ENCODE results near the gene SNAPC5. TPM values are rescaled to one million over a fixed set of nuclear protein-coding genes. Genes with fewer than 3 reads are reported as not detected.

Gene SNAPC5
- total and polyA plus RNA-seq, 10 of the 15 experiments (the other 5 are each of a cell fraction or from before 2014, with no cell fraction given), result 14.4 to 53.5 (median 36.9) TPM

GRCh38 chr15:66482539-66482938 lies 15.0 kb downstream of the SNAPC5 start:
- Histone ChIP-seq H3K36me3 (ENCODE audit: control insufficient read depth in 2 of 2, insufficient read depth in 2 of 2, low read length in 1 of 2) (peaks cover 25% of the 10 kb centered on the region in 2 experiments), H3K9me3 (replicated peaks; ENCODE audit: control insufficient read depth, insufficient read depth, low read length) (no peaks in the 10 kb centered on the region), H3K27me3 (replicated peaks in 1 of 2; ENCODE audit: control insufficient read depth in 2 of 2, insufficient read depth in 2 of 2, low read length in 1 of 2) (no peaks in the 10 kb centered on the region), H3K9ac (ENCODE audit: control insufficient read depth, insufficient read depth, low read length) (no peak overlapping the region), H3K4me2 (ENCODE audit: control insufficient read depth, insufficient read depth) (no peak overlapping the region), H3K79me2 (ENCODE audit: control insufficient read depth, insufficient read depth, low read length) (no peaks in the 10 kb centered on the region; the same call in 1 of the 2 replicates), H2AFZ (ENCODE audit: control insufficient read depth, low read depth, low read length) (no peak overlapping the region), H3K4me3 (no peak overlapping the region), H3K4me1 (ENCODE audit: control insufficient read depth, insufficient read depth, low read length) (no peaks in the 10 kb centered on the region), H3K27ac (ENCODE audit: control insufficient read depth, insufficient read depth) (no peak overlapping the region), H4K20me1 (ENCODE audit: control insufficient read depth, insufficient read depth) (no peaks in the 10 kb centered on the region)
- FAIRE-seq, result no peak
- no peak for DNase-seq (ENCODE audit: low read depth, low spot score)
- no peak for ATAC-seq
- 92% methylated on average over 9 of the region's 9 CpGs for whole genome bisulfite sequencing (ENCODE audit: insufficient coverage, insufficient replicate concordance, low lambda C conversion rate, missing lambda C conversion rate)
- POLR2A ChIA-PET, result interaction anchor here (0.6 kb wide), 1 partner anchor 25 kb away, joined by 3 read pairs; no protein-coding TSS in a partner anchor
- in situ Hi-C loops (cut with MboI) (no loop called here), intact Hi-C loops (cut with micrococcal nuclease; ENCODE audit: unreplicated experiment) (no loop called here)
- no TSS peak for BruUV-seq (replicated peaks)
- RAD21 ChIA-PET (ENCODE audit: unreplicated experiment), result interaction anchor here (1.5 kb wide), 1 partner anchor 14 kb away, joined by 4 read pairs; no protein-coding TSS in a partner anchor
- CTCF ChIA-PET, result no interaction called here
- SMC1A ChIA-PET (ENCODE audit: uncharacterized antibody, unreplicated experiment), result interaction anchor here (1.0 kb wide), 1 partner anchor 94 kb away, joined by 3 read pairs; no protein-coding TSS in a partner anchor
- TF ChIP-seq E2F8 (IDR thresholded peaks at IDR 0.05; ENCODE audit: low read depth, partially characterized antibody) (no peak), YY1 (IDR thresholded peaks at IDR 0.05; ENCODE audit: low read depth, low read length) (no peak), BCL3 (IDR thresholded peaks at IDR 0.05; ENCODE audit: borderline replicate concordance, insufficient read depth, low read depth, low read length, poor library complexity, severe bottlenecking) (no peak), ZNF207 (IDR thresholded peaks at IDR 0.05; ENCODE audit: borderline replicate concordance) (no peak), ZNF592 (IDR thresholded peaks at IDR 0.05) (no peak), GABPA (IDR thresholded peaks at IDR 0.05; ENCODE audit: low read depth) (no peak), ZNF622 (IDR thresholded peaks at IDR 0.05) (no peak), CEBPB (IDR thresholded peaks at IDR 0.05; ENCODE audit: borderline replicate concordance in 1 of 2, low read depth in 2 of 2, low read length in 2 of 2) (no peak), NFIC (IDR thresholded peaks at IDR 0.05; ENCODE audit: low read depth, low read length) (no peak), EGR1 (IDR thresholded peaks at IDR 0.05; ENCODE audit: borderline replicate concordance in 1 of 2, low read depth in 2 of 2, low read length in 2 of 2) (no peak), NFXL1 (IDR thresholded peaks at IDR 0.05; ENCODE audit: borderline replicate concordance) (no peak), ETV6 (conservative IDR thresholded peaks at IDR 0.05 in 1 of 2, IDR thresholded peaks at IDR 0.05 in 1 of 2; ENCODE audit: borderline replicate concordance in 1 of 2, low read depth in 1 of 2) (no peak)
- TF ChIP-seq, protein P1, sequence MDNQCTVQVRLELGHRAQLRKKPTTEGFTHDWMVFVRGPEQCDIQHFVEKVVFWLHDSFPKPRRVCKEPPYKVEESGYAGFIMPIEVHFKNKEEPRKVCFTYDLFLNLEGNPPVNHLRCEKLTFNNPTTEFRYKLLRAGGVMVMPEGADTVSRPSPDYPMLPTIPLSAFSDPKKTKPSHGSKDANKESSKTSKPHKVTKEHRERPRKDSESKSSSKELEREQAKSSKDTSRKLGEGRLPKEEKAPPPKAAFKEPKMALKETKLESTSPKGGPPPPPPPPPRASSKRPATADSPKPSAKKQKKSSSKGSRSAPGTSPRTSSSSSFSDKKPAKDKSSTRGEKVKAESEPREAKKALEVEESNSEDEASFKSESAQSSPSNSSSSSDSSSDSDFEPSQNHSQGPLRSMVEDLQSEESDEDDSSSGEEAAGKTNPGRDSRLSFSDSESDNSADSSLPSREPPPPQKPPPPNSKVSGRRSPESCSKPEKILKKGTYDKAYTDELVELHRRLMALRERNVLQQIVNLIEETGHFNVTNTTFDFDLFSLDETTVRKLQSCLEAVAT (IDR thresholded peaks at IDR 0.05), result no peak

Data from GM12878 (cell line).